Testis (tissue), 2 donors: ENCODE results near the gene KCNG4.

Experiments
- POLR2A ChIP-seq: fragments of 450-650 bp; IDR thresholded peaks from one replicate; pipeline ENCODE4 v1.6.1; 2017; ENCODE audit warnings: antibody characterized with exemption, mild to moderate bottlenecking, moderate library complexity
- TF ChIP-seq, protein P1 (sequence below), 3 experiments: fragments of 450-650 bp in 2 of 3; fragments of 200-600 bp in 1 of 3; sonication (generic) in 1 of 3; IDR thresholded peaks; one replicate each; pipeline ENCODE4 v1.5.1; 2016 to 2019; ENCODE audit warnings: antibody characterized with exemption in 3 of 3, mild to moderate bottlenecking in 2 of 3, moderate library complexity in 1 of 3

DNA sequence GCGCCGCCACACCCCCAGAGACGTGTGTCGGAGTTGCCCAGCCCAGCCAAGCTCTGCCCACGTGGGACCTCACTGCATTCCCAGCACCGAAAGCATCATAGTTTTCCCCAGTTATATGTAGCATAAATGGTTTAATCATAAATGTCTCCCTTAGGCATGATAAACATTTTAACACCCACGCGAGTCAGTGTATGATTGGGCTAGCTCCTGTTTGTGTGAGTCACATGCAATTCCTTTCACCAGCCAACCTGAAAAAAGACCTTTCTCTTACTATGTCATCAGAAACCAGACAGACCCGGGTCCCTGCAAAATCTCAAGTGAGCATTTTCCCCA, 62.1 kb downstream of the KCNG4 start:
- TF ChIP-seq, protein P1, sequence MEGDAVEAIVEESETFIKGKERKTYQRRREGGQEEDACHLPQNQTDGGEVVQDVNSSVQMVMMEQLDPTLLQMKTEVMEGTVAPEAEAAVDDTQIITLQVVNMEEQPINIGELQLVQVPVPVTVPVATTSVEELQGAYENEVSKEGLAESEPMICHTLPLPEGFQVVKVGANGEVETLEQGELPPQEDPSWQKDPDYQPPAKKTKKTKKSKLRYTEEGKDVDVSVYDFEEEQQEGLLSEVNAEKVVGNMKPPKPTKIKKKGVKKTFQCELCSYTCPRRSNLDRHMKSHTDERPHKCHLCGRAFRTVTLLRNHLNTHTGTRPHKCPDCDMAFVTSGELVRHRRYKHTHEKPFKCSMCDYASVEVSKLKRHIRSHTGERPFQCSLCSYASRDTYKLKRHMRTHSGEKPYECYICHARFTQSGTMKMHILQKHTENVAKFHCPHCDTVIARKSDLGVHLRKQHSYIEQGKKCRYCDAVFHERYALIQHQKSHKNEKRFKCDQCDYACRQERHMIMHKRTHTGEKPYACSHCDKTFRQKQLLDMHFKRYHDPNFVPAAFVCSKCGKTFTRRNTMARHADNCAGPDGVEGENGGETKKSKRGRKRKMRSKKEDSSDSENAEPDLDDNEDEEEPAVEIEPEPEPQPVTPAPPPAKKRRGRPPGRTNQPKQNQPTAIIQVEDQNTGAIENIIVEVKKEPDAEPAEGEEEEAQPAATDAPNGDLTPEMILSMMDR (IDR thresholded peaks at IDR 0.05): no peak
- no peak for TF ChIP-seq POLR2A
